Measurements from ENCODE around the gene PIAS4. TPM values are rescaled to one million over a fixed set of nuclear protein-coding genes. Genes with fewer than 3 reads are reported as not detected.
A peak's percentile ranks its signal among the peaks of the same experiment; 100 is the strongest.

The PIAS4 gene
- 10 to 100 TPM; 24.8 to 26.3 TPM for total RNA-seq
- polyA plus RNA-seq (ENCODE audit: insufficient read length in 2 of 2) = 10 to 100 TPM; 33.2 to 37.7 TPM
- long read RNA-seq, donor 1, transcript PIAS4-201 (11 exons, 3,159 nt) = major isoform, 9 of 9 reads
- long read RNA-seq, donor 1, partial matches to known transcripts = 0 of 9 reads
- long read RNA-seq, donor 1, other reads (novel, unspliced or antisense) = 0 of 9 reads
- long read RNA-seq, donor 2, transcript PIAS4-201 (11 exons, 3,159 nt) = major isoform, 6 of 6 reads
- long read RNA-seq, donor 2, partial matches to known transcripts = 0 of 6 reads
- long read RNA-seq, donor 2, other reads (novel, unspliced or antisense) = 0 of 6 reads
- long read RNA-seq, donor 3, partial matches to known transcripts = 0 of 1 reads
- long read RNA-seq, donor 3, other reads (novel, unspliced or antisense) = 0 of 1 reads
- long read RNA-seq, donor 4, partial matches to known transcripts = 9 of 13 reads
- long read RNA-seq, donor 4, other reads (novel, unspliced or antisense) = 0 of 13 reads

DNA sequence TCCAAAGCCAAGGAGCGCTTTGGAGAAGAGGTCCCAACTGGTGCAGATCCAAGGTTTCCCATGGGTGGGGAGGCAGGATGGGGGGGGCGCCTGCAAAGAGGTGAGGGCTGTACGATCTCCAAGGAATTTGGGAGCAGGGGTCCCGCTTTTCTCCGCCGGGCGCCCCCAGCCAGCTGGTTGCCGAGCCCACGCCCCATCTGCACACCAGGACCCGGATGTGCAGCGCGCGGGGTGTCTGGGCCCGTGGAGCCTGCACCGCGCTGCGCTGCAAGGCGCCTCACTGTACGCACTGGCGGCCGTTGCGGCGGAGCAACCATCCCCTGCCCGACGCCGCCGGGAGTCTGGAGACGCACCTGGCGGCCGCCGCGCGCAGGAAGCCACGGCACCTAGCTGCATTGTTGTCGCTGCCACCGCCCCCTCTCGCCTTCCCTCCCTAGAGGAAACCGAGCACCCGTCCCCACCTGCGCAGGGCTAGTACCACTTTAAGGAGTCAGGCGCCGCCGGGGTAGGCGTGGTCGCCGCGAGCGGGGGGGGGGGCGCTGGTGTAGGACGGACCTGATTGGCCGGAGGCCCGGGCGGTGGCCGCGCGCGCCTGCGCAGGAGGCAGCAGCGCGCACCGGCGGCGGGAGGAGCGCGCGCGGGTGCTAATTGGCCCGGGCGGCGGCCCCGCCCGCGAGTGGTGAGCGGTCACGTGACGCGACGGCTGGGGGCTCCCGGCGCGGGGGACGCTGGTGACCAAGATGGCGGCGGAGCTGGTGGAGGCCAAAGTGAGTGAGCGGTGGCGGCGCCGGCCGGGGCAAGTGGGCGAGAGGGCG is at the start of gene PIAS4:
Gene PIAS4, plus strand, starts transcription at position 716 of the 815 bp plus-strand sequence. Its CDS starts 25 bp downstream, at position 741.
- Histone ChIP-seq H3K4me1 (ENCODE audit: control insufficient read depth, insufficient read depth, low read length) (peaks cover 48% of the 10 kb centered on the region), H3K9me3 (ENCODE audit: control insufficient read depth, insufficient read depth, low read length) (no peaks in the 10 kb centered on the region), H3K4me3 (ENCODE audit: low read depth, low read length) (peak within 1 kb of the TSS; percentile 78), H3K27ac (ENCODE audit: low read depth, low read length) (peak within 1 kb of the TSS; percentile 91), H3K27me3 (ENCODE audit: control insufficient read depth, insufficient read depth, low read length) (no peaks in the 10 kb centered on the region), H3K36me3 (ENCODE audit: control insufficient read depth, insufficient read depth, low read length) (peaks cover 23% of the 10 kb centered on the region)
- DNase-seq (ENCODE audit: low read depth in 4 of 6, low spot score in 6 of 6) = peak; percentile 82 to 99 (median 97)
- WGBS (ENCODE audit: insufficient coverage) = under 1% methylated on average over 89 of the region's 91 CpGs

DNA sequence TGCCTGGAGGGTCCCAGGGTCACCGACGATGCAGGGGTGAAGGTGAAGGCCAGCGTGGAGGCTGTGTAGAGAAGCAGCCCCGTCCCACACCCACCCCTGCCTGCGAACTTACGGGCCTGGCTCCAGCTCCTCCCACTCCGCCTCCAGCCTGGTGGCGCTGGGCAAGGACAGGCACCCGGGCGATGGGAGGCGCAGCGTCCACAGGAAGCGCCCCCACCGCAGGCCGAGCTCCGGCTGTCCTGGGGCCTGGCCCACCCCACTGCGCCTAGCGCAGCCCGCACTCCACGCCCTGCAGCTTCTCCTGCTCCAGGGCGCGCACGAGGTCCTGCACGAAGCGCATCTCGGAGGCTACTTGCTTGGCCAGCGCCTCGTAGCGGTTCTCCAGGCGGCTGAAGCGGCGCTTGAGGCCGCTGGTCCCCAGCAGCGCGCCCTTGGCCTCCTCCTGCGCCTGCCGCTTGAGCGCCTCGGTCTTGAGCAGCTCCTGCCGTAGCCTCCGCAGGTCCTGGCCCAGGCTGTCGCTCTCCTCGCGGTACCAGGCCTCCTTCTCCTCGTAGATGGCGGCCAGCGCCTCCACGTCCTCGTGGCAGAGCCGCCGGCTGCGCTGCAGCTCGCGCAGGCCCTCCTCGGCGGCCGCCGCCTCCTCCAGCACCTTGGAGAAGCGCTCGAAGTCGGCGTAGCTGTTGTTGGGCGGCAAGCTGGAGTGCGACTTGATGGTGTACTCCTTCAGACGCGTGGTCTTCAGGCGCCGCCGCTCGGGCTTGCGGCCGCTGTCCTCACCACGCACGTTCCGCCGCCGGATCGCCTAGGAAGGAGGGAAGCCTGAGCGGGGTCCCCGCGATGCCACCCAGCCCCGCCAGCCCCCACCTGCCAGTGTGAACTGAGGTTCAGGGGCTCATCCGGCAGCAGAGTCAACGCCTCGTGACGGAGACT is 48.4 kb upstream of the PIAS4 start:
- Histone ChIP-seq H3K9me3 (ENCODE audit: control insufficient read depth, insufficient read depth, low read length) (no peaks in the 10 kb centered on the region), H3K4me3 (ENCODE audit: low read depth, low read length) (no peak overlapping the region), H3K4me1 (ENCODE audit: control insufficient read depth, insufficient read depth, low read length) (no peaks in the 10 kb centered on the region), H3K27ac (ENCODE audit: low read depth, low read length) (no peak overlapping the region), H3K36me3 (ENCODE audit: control insufficient read depth, insufficient read depth, low read length) (peaks cover 81% of the 10 kb centered on the region), H3K27me3 (ENCODE audit: control insufficient read depth, insufficient read depth, low read length) (no peaks in the 10 kb centered on the region)
- no peak for DNase-seq (ENCODE audit: low read depth in 4 of 6, low spot score in 6 of 6)
- 97% methylated on average over 86 of the region's 86 CpGs for WGBS (ENCODE audit: insufficient coverage)

DNA sequence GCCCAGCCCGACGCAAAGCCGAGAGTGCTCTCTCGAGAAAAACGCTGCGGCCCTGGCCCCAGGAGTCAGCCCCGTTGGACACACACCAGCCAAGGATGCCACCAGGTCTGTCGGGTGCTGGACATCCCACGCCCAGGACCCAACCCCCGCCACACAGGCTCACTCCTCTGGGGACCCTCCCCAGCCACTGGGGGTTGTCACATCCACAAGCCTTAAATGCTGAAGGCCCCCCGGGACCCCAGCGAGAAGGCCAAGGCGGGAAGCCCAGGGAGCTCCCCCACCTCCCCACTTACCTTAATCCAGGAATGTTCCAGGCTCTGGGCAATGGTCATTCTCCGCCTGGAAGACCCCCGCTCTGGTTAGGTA is 47.8 kb upstream of the PIAS4 start:
- Histone ChIP-seq H3K27me3 (ENCODE audit: control insufficient read depth, insufficient read depth, low read length) (no peaks in the 10 kb centered on the region), H3K9me3 (ENCODE audit: control insufficient read depth, insufficient read depth, low read length) (no peaks in the 10 kb centered on the region), H3K36me3 (ENCODE audit: control insufficient read depth, insufficient read depth, low read length) (peaks cover 87% of the 10 kb centered on the region), H3K27ac (ENCODE audit: low read depth, low read length) (no peak overlapping the region), H3K4me1 (ENCODE audit: control insufficient read depth, insufficient read depth, low read length) (no peaks in the 10 kb centered on the region), H3K4me3 (ENCODE audit: low read depth, low read length) (no peak overlapping the region)
- 96% methylated on average over 12 of the region's 15 CpGs for WGBS (ENCODE audit: insufficient coverage)
- no peak for DNase-seq (ENCODE audit: low read depth in 4 of 6, low spot score in 6 of 6)

DNA sequence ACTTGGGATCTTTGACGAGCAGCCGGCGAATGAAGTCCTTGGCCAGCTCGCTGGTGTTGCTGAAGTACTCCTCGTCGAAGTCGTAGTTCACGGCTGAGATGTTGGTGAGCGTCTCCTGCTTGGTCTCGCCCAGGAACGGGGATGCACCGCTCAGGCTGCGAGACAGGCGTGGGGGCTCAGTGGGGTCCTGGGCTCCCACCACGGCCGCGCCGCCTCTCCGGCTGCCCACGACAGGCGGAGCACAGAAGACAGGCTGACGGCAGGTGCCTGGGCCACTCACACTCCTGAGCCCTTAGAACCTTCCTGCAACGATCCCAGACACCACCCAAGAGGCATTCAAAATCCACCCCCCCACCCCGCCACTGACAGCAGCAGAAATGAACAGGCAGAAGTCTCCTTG is 46.5 kb upstream of the PIAS4 start:
- Histone ChIP-seq H3K9me3 (ENCODE audit: control insufficient read depth, insufficient read depth, low read length) (no peaks in the 10 kb centered on the region), H3K4me3 (ENCODE audit: low read depth, low read length) (no peak overlapping the region), H3K36me3 (ENCODE audit: control insufficient read depth, insufficient read depth, low read length) (peaks cover 93% of the 10 kb centered on the region), H3K4me1 (ENCODE audit: control insufficient read depth, insufficient read depth, low read length) (no peaks in the 10 kb centered on the region), H3K27ac (ENCODE audit: low read depth, low read length) (no peak overlapping the region), H3K27me3 (ENCODE audit: control insufficient read depth, insufficient read depth, low read length) (no peaks in the 10 kb centered on the region)
- no peak for DNase-seq (ENCODE audit: low read depth in 4 of 6, low spot score in 6 of 6)
- 94% methylated on average over 23 of the region's 24 CpGs for WGBS (ENCODE audit: insufficient coverage)

DNA sequence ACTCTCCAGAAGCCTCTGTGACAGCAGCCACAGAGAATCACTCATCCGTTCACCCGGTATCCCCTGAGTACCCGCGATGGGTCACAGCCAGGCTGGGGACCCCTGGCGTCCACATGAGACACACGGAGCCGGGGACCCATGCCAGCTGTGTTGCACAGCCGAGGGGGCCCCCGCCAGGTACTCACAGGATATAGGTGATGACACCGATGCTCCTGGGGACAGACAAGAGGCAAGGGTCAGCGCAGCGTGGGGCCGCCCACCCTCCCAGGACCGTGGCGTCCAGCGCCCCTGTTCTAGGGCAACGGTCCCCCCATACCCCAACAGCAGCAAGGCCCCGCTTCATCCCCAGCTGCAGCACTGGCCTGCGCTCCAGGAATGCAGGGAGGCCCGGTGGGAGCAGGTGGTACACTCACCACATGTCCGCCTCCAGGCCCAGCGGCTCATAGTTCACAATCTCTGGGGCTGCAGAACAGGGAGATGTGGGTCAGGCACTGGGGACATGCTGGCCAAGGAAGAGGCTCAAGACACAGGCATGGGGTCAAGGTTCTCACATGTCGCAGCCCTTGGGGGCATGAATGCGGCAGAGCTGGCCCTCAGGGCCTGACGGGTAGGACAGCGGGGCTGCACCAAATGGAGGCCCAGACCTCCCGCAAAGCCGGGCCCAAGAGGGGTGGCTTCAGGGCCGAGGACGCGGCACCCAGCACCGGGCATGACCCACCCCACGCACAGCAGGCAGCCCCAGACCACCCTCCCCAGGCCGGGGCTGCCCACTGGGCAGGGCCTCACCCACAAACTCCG is 43.9 kb upstream of the PIAS4 start:
- Histone ChIP-seq H3K4me1 (ENCODE audit: control insufficient read depth, insufficient read depth, low read length) (peaks cover 13% of the 10 kb centered on the region), H3K27me3 (ENCODE audit: control insufficient read depth, insufficient read depth, low read length) (no peaks in the 10 kb centered on the region), H3K36me3 (ENCODE audit: control insufficient read depth, insufficient read depth, low read length) (peaks cover 100% of the 10 kb centered on the region), H3K9me3 (ENCODE audit: control insufficient read depth, insufficient read depth, low read length) (no peaks in the 10 kb centered on the region), H3K27ac (ENCODE audit: low read depth, low read length) (no peak overlapping the region), H3K4me3 (ENCODE audit: low read depth, low read length) (no peak overlapping the region)
- DNase-seq (ENCODE audit: low read depth in 4 of 6, low spot score in 6 of 6) = no peak
- 94% methylated on average over 34 of the region's 35 CpGs for WGBS (ENCODE audit: insufficient coverage)

DNA sequence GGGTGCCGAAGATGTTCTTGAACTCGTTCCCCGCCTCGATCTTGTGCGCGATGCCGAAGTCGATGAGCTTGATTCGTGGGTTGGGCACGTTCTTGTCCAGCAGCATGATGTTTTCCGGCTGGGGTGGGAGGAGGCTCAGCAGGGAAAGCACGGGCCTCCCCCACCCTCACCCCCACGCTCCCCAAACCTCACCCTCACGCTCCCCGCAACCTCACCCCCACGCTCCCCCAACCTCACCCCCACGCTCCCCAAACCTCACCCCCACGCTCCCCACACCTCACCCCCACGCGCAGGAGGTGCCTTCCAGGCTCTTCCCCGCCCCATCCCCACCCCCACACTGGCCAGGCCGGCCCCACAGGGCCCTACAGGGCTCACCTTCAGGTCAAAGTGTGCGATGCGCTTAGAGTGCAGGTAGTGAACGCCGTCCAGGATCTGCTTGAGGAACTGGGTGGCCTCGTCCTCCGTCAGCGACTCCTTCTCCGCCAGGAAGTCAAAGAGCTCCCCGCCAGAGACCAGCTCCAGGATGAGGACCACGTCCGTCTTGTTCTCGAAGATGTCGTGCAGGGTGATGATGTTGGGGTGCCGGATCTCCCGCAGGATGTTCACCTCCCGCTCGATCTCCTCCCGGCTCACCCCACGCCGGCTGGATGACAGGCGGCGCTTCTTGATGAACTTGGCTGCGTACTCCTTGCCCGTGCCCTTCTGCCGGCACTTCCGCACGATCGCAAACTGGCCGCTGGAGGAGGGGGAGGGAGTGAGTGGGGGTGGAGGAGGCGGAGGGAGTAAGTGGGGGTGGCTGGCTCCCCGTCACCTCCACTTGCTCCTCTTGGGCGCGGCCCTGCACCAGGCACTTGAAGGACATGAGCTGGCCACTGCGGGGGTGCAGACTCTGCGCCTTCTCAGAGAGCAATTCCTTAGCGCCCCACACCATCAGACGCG is 43.0 kb upstream of the PIAS4 start:
- Histone ChIP-seq H3K27ac (ENCODE audit: low read depth, low read length) (no peak overlapping the region), H3K27me3 (ENCODE audit: control insufficient read depth, insufficient read depth, low read length) (no peaks in the 10 kb centered on the region), H3K4me3 (ENCODE audit: low read depth, low read length) (no peak overlapping the region), H3K36me3 (ENCODE audit: control insufficient read depth, insufficient read depth, low read length) (peaks cover 100% of the 10 kb centered on the region), H3K9me3 (ENCODE audit: control insufficient read depth, insufficient read depth, low read length) (no peaks in the 10 kb centered on the region), H3K4me1 (ENCODE audit: control insufficient read depth, insufficient read depth, low read length) (peaks cover 22% of the 10 kb centered on the region)
- DNase-seq (ENCODE audit: low read depth in 4 of 6, low spot score in 6 of 6) = no peak
- WGBS (ENCODE audit: insufficient coverage) = 93% methylated on average over 38 of the region's 60 CpGs

GRCh38 chr19:3966051-3967017 is 41.2 kb upstream of the PIAS4 start:
- 89% methylated on average over 28 of the region's 30 CpGs for WGBS (ENCODE audit: insufficient coverage)
- H3K4me1 ChIP-seq (ENCODE audit: control insufficient read depth, insufficient read depth, low read length) = peaks cover 34% of the 10 kb centered on the region
- no peaks in the 10 kb centered on the region for H3K27me3 ChIP-seq (ENCODE audit: control insufficient read depth, insufficient read depth, low read length)
- H3K4me3 ChIP-seq (ENCODE audit: low read depth, low read length) = no peak overlapping the region
- no peaks in the 10 kb centered on the region for H3K9me3 ChIP-seq (ENCODE audit: control insufficient read depth, insufficient read depth, low read length)
- no peak overlapping the region for H3K27ac ChIP-seq (ENCODE audit: low read depth, low read length)
- no peak for DNase-seq (ENCODE audit: low read depth in 4 of 6, low spot score in 6 of 6)
- H3K36me3 ChIP-seq (ENCODE audit: control insufficient read depth, insufficient read depth, low read length) = peaks cover 83% of the 10 kb centered on the region

All from spinal cord (tissue), 10 donors.